Raji (cell line): ENCODE results near the gene TNS2.
A peak's percentile ranks its signal among the peaks of the same experiment; 100 is the strongest.

Source experiments
- POLR2A ChIP-seq: IDR thresholded peaks from 2 replicates; pipeline ENCODE4 v1.6.1; 2011; ENCODE audit warnings: low read depth, low read length, control low read depth; ENCODE audit not compliant: insufficient read depth

The TNS2 gene, protein sequence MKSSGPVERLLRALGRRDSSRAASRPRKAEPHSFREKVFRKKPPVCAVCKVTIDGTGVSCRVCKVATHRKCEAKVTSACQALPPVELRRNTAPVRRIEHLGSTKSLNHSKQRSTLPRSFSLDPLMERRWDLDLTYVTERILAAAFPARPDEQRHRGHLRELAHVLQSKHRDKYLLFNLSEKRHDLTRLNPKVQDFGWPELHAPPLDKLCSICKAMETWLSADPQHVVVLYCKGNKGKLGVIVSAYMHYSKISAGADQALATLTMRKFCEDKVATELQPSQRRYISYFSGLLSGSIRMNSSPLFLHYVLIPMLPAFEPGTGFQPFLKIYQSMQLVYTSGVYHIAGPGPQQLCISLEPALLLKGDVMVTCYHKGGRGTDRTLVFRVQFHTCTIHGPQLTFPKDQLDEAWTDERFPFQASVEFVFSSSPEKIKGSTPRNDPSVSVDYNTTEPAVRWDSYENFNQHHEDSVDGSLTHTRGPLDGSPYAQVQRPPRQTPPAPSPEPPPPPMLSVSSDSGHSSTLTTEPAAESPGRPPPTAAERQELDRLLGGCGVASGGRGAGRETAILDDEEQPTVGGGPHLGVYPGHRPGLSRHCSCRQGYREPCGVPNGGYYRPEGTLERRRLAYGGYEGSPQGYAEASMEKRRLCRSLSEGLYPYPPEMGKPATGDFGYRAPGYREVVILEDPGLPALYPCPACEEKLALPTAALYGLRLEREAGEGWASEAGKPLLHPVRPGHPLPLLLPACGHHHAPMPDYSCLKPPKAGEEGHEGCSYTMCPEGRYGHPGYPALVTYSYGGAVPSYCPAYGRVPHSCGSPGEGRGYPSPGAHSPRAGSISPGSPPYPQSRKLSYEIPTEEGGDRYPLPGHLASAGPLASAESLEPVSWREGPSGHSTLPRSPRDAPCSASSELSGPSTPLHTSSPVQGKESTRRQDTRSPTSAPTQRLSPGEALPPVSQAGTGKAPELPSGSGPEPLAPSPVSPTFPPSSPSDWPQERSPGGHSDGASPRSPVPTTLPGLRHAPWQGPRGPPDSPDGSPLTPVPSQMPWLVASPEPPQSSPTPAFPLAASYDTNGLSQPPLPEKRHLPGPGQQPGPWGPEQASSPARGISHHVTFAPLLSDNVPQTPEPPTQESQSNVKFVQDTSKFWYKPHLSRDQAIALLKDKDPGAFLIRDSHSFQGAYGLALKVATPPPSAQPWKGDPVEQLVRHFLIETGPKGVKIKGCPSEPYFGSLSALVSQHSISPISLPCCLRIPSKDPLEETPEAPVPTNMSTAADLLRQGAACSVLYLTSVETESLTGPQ (N-terminal part only)

DNA sequence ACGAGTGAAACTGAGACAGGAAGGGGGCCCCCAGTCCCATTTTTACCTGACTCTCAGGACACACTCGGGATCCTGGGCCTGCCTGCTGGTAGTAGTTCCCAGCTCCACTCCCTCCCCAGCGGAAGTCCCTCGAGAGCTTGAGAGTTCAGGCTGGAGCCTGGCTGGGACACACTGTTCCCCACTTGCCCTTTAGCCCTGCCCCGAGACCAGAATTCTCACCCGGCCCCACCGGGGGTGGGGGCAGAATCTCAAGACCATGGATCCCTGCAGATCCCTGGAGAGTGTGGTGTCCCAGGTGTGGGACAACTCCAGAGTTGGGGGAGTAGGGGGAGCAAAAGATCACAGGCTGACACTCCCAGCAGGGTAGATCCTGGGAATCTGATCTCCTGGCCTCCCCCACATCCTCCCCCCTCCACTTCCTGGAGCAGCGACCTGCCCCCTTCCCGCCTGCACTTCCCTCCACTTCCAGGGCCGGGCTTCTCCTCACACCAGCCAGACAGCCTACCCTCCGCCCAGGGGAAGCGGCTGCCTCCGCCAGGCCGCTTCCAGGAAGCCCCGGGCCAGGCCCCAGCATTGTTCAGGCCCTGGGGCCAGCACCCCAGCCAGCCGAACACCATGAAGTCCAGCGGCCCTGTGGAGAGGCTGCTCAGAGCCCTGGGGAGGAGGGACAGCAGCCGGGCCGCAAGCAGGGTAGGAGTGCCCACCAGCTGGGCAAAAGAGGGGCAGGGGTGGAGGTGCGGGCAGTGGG, at the start of gene TNS2:
Gene TNS2 (plus strand): TSS at position 495 of the 748 bp plus-strand sequence. CDS start 121 bp downstream, at position 616.
- no peak for TF ChIP-seq POLR2A

DNA sequence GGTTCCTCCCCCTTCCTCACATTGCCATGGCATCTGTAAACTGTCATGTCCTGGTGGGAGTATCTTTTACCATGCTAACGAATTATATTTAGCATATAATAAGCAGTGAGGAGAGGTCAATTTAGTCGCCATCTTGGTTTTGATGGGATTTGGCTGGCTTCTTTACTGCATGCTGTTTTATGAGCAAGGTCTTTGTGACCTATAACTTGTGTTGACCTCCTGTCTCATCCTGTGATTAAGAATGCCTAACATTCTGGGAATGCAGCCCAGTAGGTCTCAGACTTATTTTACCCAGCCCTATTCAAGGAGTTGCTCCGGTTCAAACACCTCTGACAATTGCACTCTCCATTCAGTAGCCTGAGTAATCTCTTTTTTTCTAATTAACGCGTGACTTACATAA, 45.7 kb upstream of the TNS2 start:
- no peak for TF ChIP-seq POLR2A

DNA sequence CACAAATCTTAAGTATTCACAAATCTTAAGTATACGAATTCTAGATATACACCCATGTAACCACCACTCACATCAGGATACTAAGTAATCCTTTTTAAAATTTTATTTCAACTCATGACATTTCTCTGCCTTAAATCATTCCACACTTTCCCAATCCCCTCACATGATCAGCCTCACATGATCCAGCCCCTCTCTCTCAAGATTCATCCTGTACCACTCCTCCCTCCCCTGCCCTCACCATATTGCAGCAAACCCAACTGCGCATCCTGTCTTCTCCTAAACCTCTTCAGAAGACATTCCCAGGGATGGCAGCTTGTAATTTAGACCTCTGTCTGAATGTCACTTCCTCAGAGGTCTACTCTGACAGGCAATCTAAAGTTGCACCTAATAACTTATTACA, 45.3 kb upstream of the TNS2 start:
- no peak for TF ChIP-seq POLR2A

DNA sequence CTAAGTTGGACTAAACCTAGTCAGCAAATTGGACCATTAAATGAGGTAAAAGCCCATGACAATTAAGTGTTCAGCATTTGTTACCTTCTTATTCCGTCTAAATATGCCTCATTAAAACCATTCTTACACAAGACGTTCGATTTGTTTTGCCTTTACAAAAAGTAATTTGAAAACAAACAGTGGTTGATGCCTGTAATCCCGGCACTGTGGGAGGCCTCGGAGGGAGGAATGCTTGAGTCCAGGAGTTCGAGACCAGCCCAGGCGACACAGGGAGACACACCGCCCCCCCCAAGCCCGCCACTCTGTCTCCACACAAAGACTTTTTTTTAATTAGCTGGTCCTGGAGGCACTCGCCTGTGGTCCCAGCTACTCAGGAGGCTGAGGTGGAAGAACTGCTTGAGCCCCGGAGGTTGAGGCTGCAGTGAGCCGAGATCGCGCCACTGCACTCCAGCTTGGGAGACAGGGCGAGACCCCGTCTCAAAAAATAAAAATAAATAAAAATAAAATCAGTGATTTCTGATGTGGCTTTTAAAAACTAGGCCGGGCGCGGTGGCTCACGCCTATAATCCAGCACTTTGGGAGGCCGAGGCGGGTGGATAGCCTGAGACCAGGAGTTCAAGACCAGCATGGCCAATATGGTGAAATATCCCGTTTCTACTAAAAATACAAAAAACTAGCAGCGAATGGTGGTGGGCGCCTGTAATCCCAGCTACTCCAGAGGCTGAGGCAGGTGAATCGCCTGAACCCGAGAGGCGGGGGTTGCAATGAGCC, 44.5 kb upstream of the TNS2 start:
- TF ChIP-seq POLR2A: no peak

DNA sequence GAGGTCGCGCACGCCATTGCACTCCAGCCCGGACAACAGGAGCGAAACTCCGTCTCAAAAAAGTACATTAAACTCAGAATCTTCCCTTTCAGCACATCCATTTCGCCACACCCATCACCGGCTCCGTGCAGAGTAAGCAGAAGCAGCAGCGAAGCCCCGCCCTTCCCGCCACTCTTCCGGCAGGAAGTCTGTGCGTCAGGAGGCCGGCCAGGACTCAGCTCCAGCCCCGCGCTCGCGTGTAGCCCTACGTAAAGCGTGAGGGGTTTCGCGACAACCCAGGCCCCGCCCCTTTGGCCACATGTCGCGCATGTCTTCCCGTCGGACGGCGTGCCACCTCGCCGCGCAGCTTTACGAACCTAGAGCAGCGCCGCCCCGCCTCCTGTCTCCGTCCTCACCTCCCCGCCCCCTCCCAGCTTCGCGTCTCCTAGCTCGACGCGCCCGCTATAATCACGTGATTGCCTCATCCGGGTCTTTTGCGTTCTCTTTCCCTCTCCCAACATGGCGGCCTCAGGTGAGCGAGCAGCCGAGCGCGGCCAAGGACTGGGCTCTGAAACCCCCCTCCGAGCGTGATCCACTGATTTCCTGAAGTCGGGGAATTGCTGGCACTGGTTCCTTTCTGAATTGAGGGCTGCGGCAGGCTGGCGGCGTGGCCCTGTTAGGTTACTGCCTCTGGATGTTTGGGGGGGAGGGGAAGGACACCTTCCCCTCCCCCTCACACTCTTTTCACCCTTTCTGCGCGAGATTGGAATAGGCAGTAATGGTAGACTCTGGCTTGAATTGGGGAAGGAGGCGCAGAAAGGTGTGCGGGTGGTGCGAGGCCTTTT, 43.7 kb upstream of the TNS2 start, which contains the start of gene EIF4B:
Gene EIF4B (plus strand): TSS at position 471 of the 824 bp plus-strand sequence. CDS start 28 bp downstream, at position 499.
- TF ChIP-seq POLR2A: peak; percentile 73

DNA sequence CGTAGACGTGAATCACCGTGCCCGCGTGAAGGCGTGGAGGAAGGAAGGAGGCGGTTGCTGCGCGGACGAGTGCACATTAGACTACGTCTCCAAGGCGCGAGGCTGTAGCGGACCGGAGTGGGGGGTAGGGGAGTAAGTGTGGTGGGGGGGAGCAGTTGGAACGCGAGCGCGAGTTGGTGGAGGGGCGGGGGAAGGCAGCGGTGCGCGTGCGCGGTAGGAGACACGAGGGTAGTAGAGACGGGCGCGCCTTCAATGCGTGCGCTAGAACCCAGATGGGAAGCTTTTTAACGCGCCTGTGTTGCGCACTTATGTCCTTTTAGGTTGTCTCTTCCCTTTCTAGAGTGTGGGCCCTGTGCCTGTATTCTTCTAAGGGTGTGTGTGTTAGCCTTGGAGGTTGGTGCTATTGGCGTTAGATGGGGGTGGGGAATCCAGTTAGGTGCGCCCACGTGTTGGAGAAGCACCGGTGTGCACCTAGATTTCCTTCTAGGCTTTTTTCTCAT, 43.0 kb upstream of the TNS2 start:
- TF ChIP-seq POLR2A: peak; percentile 69

DNA sequence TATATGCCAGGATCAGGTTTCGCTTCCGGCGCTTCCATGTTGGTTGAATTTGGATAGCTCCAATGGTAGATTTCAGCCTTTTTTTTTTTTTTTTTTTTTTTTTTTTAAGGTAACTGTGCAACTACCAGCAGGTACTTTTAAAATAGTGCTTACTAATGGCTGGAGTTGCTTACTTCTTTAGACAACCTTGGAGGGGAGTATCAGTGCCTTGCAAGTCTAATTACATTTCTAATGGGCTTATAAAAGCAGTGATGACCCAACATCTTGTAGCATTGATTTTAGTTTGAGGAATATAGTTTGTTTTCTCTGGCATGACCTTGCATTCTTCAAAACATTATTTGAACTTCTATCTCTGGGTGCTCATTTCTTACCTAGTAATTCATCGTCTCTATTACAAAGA, 42.5 kb upstream of the TNS2 start:
- TF ChIP-seq POLR2A: no peak

DNA sequence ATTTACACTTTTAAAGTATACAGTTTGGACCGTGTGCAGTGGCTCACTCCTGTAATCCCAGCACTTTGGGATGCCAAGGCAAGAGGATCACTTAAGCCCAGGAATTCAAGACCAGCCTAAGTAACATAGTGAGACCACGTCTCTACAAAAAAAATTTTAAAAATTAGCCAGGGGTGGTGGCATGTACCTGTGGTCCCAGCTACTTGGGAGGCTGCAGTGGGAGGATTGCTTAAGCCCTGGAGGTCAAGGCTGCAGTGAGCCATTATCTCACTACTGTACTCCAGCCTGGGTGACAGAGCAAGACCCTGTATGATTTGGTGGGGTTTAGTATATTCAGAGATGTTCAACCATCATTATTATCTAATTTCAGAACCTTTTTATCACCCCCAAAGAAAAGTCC, 38.9 kb upstream of the TNS2 start:
- TF ChIP-seq POLR2A: no peak

DNA sequence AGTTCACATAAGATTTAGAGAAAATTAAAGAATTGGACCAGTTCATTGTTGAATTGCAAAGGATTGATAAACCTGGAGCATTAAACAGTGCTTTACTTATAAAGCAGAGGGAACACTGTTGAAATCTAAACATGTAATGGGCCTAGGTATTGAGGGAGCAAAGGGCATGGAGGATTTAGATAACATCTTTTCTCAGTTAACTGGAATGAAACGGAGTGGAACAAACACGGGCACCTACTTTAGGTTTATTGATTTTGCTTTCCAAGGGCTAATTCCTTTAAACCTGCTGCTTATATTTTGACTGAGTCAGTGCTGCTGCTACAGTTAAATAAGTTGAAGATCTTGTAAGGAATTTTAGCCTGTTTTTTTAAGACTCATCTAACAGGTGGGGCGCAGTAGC, 38.0 kb upstream of the TNS2 start:
- TF ChIP-seq POLR2A: no peak

DNA sequence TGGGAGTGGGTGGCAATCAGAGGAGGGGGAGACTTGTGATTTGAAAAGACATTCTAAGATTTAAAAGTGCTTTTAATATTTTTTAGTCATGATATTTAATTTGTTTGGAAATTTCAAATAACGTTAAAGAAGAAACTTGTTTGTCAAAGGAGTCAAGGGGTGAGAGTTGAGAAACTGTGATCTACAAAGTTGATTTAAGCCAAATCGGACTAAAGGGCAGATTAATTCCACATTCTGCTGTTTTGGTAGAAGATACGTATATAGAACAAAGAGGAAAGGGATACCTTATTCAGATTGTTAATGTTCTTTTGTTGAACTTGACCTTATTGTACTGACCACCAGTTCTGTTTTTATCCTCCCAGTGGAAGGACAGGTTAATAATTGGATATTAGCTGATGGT, 36.9 kb upstream of the TNS2 start:
- no peak for TF ChIP-seq POLR2A

DNA sequence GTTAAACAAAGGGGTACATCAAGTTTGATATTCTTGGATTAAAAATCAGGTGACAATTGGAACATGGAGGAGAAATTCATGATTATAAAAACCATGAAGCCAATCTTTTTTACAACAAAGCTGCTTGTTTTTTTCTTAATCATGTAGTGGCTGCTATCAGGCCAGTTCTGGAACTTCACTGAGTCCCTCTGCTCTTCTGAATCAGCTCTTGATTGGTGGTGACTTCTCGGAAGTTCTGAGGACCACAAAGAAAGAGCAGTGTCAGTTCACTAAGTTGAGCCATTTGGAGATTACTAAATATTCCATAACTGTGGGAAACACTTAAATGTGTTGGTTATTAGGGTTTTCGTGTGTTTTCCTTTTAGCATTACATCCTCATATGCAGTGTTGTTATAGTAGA, 35.2 kb upstream of the TNS2 start:
- no peak for TF ChIP-seq POLR2A

DNA sequence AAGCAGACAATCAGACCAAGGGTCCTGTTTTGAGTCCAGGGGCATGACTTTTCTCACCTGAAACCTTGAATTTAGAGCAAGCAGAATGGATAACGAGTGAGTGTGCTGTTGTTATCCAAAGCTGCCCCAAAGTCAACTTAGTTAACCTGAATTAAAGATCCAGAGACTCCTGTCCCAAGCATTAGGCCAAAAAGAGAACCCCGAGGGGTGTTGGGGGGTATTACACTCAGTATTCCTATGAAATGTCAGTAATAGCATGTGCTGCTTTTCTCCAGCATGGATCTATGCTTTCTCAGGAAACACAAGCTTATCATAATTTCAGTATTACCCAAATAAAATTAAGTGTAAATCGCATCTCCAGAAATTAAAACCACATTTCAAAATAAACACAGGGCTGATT, 24.6 kb upstream of the TNS2 start:
- TF ChIP-seq POLR2A: no peak

DNA sequence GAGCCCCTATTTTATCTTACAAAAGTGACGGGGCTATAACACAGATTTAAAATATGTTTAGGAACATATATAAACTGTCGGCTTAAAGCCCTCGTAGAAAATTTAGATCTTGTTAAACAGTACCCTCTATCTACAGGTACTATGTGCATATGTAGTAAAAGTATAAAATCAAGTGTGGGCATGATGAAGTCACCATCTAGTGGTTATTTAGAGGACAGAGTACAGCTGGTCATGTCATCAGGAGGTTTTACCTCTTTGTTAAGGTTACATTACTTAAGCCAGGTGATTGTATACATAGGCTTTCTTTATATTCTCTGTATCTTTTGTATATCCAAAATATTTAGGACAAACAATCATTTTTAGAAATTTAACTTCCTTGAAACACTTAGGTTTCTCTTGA, 18.2 kb upstream of the TNS2 start:
- TF ChIP-seq POLR2A: no peak
